MCF 10A (cell line): ENCODE results near the gene CETN3. TPM values are rescaled to one million over a fixed set of nuclear protein-coding genes. Genes with fewer than 3 reads are reported as not detected.
"Not testable (repeated sequence)": the region's sequence is repeated elsewhere in the genome, so short reads cannot be mapped to it uniquely, and the experiment has no call there.

Experiments used
- BruUV-seq: library from RNA; stranded (reverse); fragments of 400-500 nt; replicated peaks from 2 replicates; lab custom pipeline; 2021; lab: Mats Ljungman, UMichigan
- CTCF ChIA-PET: fragments of 300-600 bp; sonication (Branson Sonifier 250); formaldehyde crosslinking; extraction: SDS; loops from one replicate; lab custom pipeline; 2021; ENCODE audit warnings: antibody characterized with exemption, inconsistent platforms; lab: Yijun Ruan, JAX
- POLR2A ChIA-PET: fragments of 300-600, 350-650 bp; sonication (Branson Sonifier 250); formaldehyde crosslinking; extraction: SDS; loops from one replicate; lab custom pipeline; 2020; ENCODE audit warnings: antibody characterized with exemption, inconsistent platforms; lab: Yijun Ruan, JAX
- DNase-seq: peaks from one replicate; pipeline ENCODE4 v3.0.0-alpha.2; 2018; ENCODE audit not compliant: unreplicated experiment
- H3K27ac Mint-ChIP-seq: one replicate; pipeline ENCODE4 v1.8.0; 2022; ENCODE audit warnings: mild to moderate bottlenecking, low read depth, mixed read lengths; ENCODE audit not compliant: unreplicated experiment
- H3K27me3 Mint-ChIP-seq: one replicate; pipeline ENCODE4 v1.8.0; 2022; ENCODE audit warnings: mixed read lengths; ENCODE audit not compliant: insufficient read depth, unreplicated experiment
- H3K36me3 Mint-ChIP-seq: one replicate; pipeline ENCODE4 v1.8.0; 2022; ENCODE audit warnings: mild to moderate bottlenecking, moderate library complexity, mixed read lengths; ENCODE audit not compliant: insufficient read depth, unreplicated experiment
- H3K4me1 Mint-ChIP-seq: one replicate; pipeline ENCODE4 v1.8.0; 2022; ENCODE audit warnings: mixed read lengths; ENCODE audit not compliant: insufficient read depth, unreplicated experiment
- H3K4me3 Mint-ChIP-seq: one replicate; pipeline ENCODE4 v1.8.0; 2022; ENCODE audit warnings: mild to moderate bottlenecking, moderate library complexity, mixed read lengths; ENCODE audit not compliant: unreplicated experiment
- H3K9me3 Mint-ChIP-seq: one replicate; pipeline ENCODE4 v1.8.0; 2022; ENCODE audit warnings: mixed read lengths; ENCODE audit not compliant: unreplicated experiment
- CTCF ChIP-seq: fragments of 200-600 bp; IDR thresholded peaks from one replicate; pipeline ENCODE4 v1.8.0; 2022; ENCODE audit warnings: antibody characterized with exemption, mild to moderate bottlenecking; ENCODE audit not compliant: unreplicated experiment
- intact Hi-C: fragments of 100-400 bp; cut with micrococcal nuclease; formaldehyde crosslinking; loops from 2 replicates; pipeline ENCODE4 v1.14.1; 2022
- total RNA-seq: library from RNA; stranded (reverse); gene quantifications from 2 replicates; pipeline ENCODE4 v1.2.3, GENCODE V29; 2022

Gene CETN3
- total RNA-seq, 1 experiment from 2014 or later = 24.8 TPM

DNA sequence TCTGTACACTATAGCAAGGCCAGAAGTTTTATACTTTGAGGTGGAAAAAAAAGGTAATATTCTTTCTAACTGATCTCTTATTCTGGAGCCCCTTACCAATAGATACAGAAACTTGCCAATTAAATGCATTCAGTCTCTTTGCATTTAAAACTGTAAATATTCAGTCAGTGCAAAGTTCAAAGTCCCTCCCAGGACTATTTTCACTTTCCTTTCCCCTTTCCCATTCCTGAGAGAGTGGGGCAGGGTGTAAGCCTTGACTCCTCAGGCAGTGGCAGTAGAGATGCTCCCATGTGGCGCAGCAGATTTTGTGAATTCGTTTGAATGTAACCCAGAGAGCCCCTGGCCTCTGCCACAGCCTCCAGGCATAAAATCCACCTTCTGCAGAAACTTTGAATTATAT lies 29.9 kb downstream of the CETN3 start:
- Mint-ChIP-seq H3K36me3 (no peaks in the 10 kb centered on the region), H3K4me1 (no peaks in the 10 kb centered on the region), H3K4me3 (no peak overlapping the region), H3K27ac (no peak overlapping the region), H3K9me3 (no peaks in the 10 kb centered on the region), H3K27me3 (peaks cover 33% of the 10 kb centered on the region)
- TF ChIP-seq CTCF = no peak
- intact Hi-C loops = no loop called here
- ChIA-PET POLR2A (interaction anchor here (1.2 kb wide), 1 partner anchor 249 kb away, joined by 3 read pairs; no protein-coding TSS in a partner anchor), CTCF (interaction anchor here (0.7 kb wide), 1 partner anchor 49 kb away, joined by 3 read pairs; no protein-coding TSS in a partner anchor)
- no TSS peak for BruUV-seq
- DNase-seq = no peak

DNA sequence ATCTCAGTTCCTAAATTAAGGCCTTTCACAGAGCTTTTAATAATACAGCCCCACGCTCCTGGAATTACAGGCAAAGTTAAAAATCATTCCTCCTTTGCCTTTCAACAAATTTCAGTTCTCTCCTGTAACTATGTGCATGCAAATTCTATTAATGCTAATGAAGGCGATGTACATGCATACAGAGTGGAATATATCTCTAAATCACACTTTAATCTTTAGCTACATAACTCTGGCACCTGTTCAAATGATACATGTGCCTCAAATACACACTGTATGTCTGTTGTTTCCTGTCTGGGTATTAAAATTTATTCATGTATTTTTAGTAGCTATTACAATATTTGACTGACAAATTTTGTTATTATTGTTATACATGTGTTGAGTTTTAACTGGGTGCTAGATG lies 30.8 kb downstream of the CETN3 start:
- Mint-ChIP-seq H3K27me3 (peaks cover 42% of the 10 kb centered on the region), H3K4me3 (no peak overlapping the region), H3K9me3 (no peaks in the 10 kb centered on the region), H3K27ac (no peak overlapping the region), H3K36me3 (no peaks in the 10 kb centered on the region), H3K4me1 (no peaks in the 10 kb centered on the region)
- no peak for TF ChIP-seq CTCF
- DNase-seq = no peak
- no TSS peak for BruUV-seq
- CTCF ChIA-PET = interaction anchor here (0.6 to 1.1 kb wide), 5 partner anchors 11 to 1649 kb away, joined by 3 read pairs; no protein-coding TSS in a partner anchor
- intact Hi-C loops = no loop called here
- POLR2A ChIA-PET = interaction anchor here (0.6 kb wide), 1 partner anchor 31 kb away, joined by 3 read pairs; the partner anchor contains the start of gene CETN3

DNA sequence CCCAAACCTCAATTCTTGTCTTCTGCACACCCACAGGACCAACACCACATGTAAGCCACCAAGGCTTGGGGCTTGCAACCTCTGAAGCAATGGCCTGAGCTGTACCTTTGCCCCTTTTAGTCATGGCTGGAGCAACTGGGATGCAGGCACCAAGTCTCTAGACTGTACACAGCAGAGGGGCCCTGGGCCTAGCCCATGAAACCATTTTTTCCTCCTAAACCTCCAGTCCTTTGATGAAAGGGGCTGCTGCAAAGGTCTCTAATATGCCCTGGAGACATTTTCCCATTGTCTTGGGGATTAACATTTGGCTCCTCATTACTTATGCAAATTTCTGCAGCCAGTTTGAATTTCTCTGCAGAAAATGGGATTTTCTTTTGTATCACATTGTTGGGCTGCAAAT lies 38.3 kb downstream of the CETN3 start:
- H3K36me3 Mint-ChIP-seq, H3K9me3 Mint-ChIP-seq, POLR2A ChIA-PET, BruUV-seq, H3K27ac Mint-ChIP-seq, intact Hi-C loops, H3K4me3 Mint-ChIP-seq, H3K4me1 Mint-ChIP-seq, CTCF ChIA-PET, DNase-seq: not testable (repeated sequence)
- H3K27me3 Mint-ChIP-seq = peaks cover 63% of the 10 kb centered on the region

DNA sequence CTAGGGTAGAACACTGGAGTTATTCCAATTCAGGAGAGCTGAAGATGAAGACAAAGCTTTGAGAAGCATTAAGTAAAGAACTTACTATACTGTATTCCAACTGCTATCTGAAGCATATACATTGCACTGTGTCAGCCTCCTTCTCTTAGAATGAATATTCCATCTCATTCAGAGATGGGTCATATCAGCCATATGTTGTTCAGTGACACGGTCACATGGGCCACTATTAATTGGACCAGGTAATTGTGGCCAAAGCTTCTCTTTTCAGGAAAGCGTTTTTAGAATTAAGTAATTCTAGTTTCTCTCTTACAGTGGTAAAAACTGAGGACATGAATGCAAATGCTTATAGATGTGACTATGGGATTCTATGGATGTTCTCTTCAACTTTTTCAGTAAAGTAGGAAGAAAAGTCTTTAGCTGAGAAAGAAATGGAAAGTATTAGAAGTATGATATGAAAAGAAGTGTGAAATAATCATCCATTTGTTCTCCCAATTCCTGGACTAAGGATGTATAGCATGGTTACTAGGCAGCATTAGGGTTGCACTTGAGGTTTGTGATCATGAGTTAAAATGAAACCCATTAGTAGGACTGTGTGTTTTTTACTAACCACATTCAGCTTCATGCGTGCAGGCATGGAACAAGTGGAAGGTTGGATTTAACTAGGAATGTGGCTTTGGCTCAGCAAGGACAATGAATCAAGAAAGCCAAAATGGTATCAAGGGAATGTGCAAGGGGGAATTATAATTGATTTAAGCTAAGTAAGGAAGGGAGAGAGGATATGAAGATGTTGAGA lies 40.9 kb downstream of the CETN3 start:
- no peaks in the 10 kb centered on the region for H3K4me1 Mint-ChIP-seq

More for the DNA sequence above, 40.9 kb downstream of the CETN3 start:
- H3K27me3 Mint-ChIP-seq = peaks cover 44% of the 10 kb centered on the region
- TF ChIP-seq CTCF = no peak
- CTCF ChIA-PET = no interaction called here
- H3K36me3 Mint-ChIP-seq = no peaks in the 10 kb centered on the region
- H3K27ac Mint-ChIP-seq = no peak overlapping the region
- H3K4me3 Mint-ChIP-seq = no peak overlapping the region
- intact Hi-C loops = no loop called here
- H3K9me3 Mint-ChIP-seq = peaks cover 8% of the 10 kb centered on the region
- no TSS peak for BruUV-seq
- DNase-seq = no peak
- POLR2A ChIA-PET = interaction anchor here (0.6 kb wide), 1 partner anchor 19 kb away, joined by 3 read pairs; no protein-coding TSS in a partner anchor
